Measurements from ENCODE around the gene CLDN1.

CLDN1 gene

GRCh38 chr3:190261015-190261414, 61.2 kb downstream of the CLDN1 start:
- ATAC-seq: no peak
- TF ChIP-seq ZNF565 (CRISPR knock-in tag; conservative IDR thresholded peaks at IDR 0.05; ENCODE audit: low read depth) (no peak), POU6F1 (CRISPR knock-in tag; IDR thresholded peaks at IDR 0.05; ENCODE audit: borderline replicate concordance, low read depth) (no peak), ZFP30 (CRISPR knock-in tag; IDR thresholded peaks at IDR 0.05) (no peak), CSRNP3 (CRISPR knock-in tag; IDR thresholded peaks at IDR 0.05) (no peak), GLIS3 (CRISPR knock-in tag; IDR thresholded peaks at IDR 0.05) (no peak), ARNTL (CRISPR knock-in tag; IDR thresholded peaks at IDR 0.05; ENCODE audit: borderline replicate concordance, low read depth) (no peak), OSR1 (CRISPR knock-in tag; IDR thresholded peaks at IDR 0.05) (no peak), ESRRG (CRISPR knock-in tag; IDR thresholded peaks at IDR 0.05) (no peak), SNAI2 (CRISPR knock-in tag; IDR thresholded peaks at IDR 0.05) (no peak), BACH2 (CRISPR knock-in tag; IDR thresholded peaks at IDR 0.05; ENCODE audit: borderline replicate concordance) (no peak), ZNF8 (CRISPR knock-in tag; IDR thresholded peaks at IDR 0.05) (no peak), ZNF70 (CRISPR knock-in tag; IDR thresholded peaks at IDR 0.05) (no peak)

- TF ChIP-seq PATZ1 (CRISPR knock-in tag; IDR thresholded peaks at IDR 0.05; ENCODE audit: borderline replicate concordance) (no peak), ESRRG (CRISPR knock-in tag; IDR thresholded peaks at IDR 0.05) (no peak), CREB5 (CRISPR knock-in tag; IDR thresholded peaks at IDR 0.05; ENCODE audit: low read depth) (no peak), ZC3H10 (CRISPR knock-in tag; IDR thresholded peaks at IDR 0.05) (no peak), CSDC2 (CRISPR knock-in tag; IDR thresholded peaks at IDR 0.05) (no peak), ZNF70 (CRISPR knock-in tag; IDR thresholded peaks at IDR 0.05) (no peak), RARB (CRISPR knock-in tag; IDR thresholded peaks at IDR 0.05) (no peak), TSHZ2 (CRISPR knock-in tag; IDR thresholded peaks at IDR 0.05) (no peak), TOX (CRISPR knock-in tag; IDR thresholded peaks at IDR 0.05; ENCODE audit: borderline replicate concordance) (no peak), ZNF565 (CRISPR knock-in tag; conservative IDR thresholded peaks at IDR 0.05; ENCODE audit: low read depth) (no peak)
- no peak for ATAC-seq
Observed at GRCh38 chr3:190260301-190260700, 61.9 kb downstream of the CLDN1 start.

- TF ChIP-seq PPARA (CRISPR knock-in tag; IDR thresholded peaks at IDR 0.05; ENCODE audit: borderline replicate concordance) (no peak), CSDC2 (CRISPR knock-in tag; IDR thresholded peaks at IDR 0.05) (no peak)
Observed at GRCh38 chr3:190258634-190259033, 63.6 kb downstream of the CLDN1 start.

More at GRCh38 chr3:190258634-190259033, 63.6 kb downstream of the CLDN1 start:
- no peak for ATAC-seq
